HepG2 (cell line): Measurements from ENCODE around the gene MEF2B.

ENCODE experiments used
- ELF4 ChIP-seq: sonication (generic); formaldehyde crosslinking; IDR thresholded peaks from 2 replicates; pipeline ENCODE4 v1.5.0; 2020; ENCODE audit warnings: missing genetic modification reagents, mild to moderate bottlenecking, moderate library complexity, borderline replicate concordance
- POLR2A ChIP-seq, 2 experiments: IDR thresholded peaks; 2 replicates each; pipeline ENCODE4 v1.6.1; 2011; ENCODE audit warnings: low read depth in 2 of 2, low read length in 2 of 2, mild to moderate bottlenecking in 1 of 2, moderate library complexity in 1 of 2; ENCODE audit not compliant: insufficient read depth in 1 of 2
- POLR2AphosphoS5 ChIP-seq: IDR thresholded peaks from 2 replicates; pipeline ENCODE4 v1.6.1; 2012; ENCODE audit warnings: low read depth, low read length
- RFX5 ChIP-seq: IDR thresholded peaks from 2 replicates; pipeline ENCODE4 v1.6.1; 2011; ENCODE audit warnings: low read depth, low read length, improper control_type of control experiment
- ZBTB21 ChIP-seq: sonication (generic); formaldehyde crosslinking; IDR thresholded peaks from 2 replicates; pipeline ENCODE4 v1.4.0; 2020; ENCODE audit warnings: missing genetic modification reagents
- ZKSCAN1 ChIP-seq: fragments of 150-350 bp; IDR thresholded peaks from 2 replicates; pipeline ENCODE4 v1.6.1; 2014; ENCODE audit warnings: low read length
- ZMAT3 ChIP-seq: sonication (generic); formaldehyde crosslinking; conservative IDR thresholded peaks from 2 replicates; pipeline ENCODE4 v1.7.0; 2021; ENCODE audit warnings: missing genetic modification reagents
- ZNF546 ChIP-seq: sonication (generic); formaldehyde crosslinking; conservative IDR thresholded peaks from 2 replicates; pipeline ENCODE4 v1.8.1; 2023; ENCODE audit warnings: mild to moderate bottlenecking, missing genetic modification reagents
- ZNF75D ChIP-seq: sonication (generic); formaldehyde crosslinking; IDR thresholded peaks from 2 replicates; pipeline ENCODE4 v1.8.1; 2023; ENCODE audit warnings: missing genetic modification reagents, mild to moderate bottlenecking, borderline replicate concordance
- TF ChIP-seq, protein P1 (sequence below): sonication (generic); formaldehyde crosslinking; IDR thresholded peaks from 2 replicates; pipeline ENCODE4 v1.4.0; 2020; ENCODE audit warnings: missing genetic modification reagents

GRCh38 chr19:19181488-19181998 is 11.5 kb upstream of the MEF2B start:
- no peak for TF ChIP-seq POLR2A (IDR thresholded peaks at IDR 0.05; ENCODE audit: insufficient read depth in 1 of 2, low read depth in 2 of 2, low read length in 2 of 2)
- TF ChIP-seq ZNF75D (CRISPR knock-in tag) = no peak
- TF ChIP-seq, protein P1, sequence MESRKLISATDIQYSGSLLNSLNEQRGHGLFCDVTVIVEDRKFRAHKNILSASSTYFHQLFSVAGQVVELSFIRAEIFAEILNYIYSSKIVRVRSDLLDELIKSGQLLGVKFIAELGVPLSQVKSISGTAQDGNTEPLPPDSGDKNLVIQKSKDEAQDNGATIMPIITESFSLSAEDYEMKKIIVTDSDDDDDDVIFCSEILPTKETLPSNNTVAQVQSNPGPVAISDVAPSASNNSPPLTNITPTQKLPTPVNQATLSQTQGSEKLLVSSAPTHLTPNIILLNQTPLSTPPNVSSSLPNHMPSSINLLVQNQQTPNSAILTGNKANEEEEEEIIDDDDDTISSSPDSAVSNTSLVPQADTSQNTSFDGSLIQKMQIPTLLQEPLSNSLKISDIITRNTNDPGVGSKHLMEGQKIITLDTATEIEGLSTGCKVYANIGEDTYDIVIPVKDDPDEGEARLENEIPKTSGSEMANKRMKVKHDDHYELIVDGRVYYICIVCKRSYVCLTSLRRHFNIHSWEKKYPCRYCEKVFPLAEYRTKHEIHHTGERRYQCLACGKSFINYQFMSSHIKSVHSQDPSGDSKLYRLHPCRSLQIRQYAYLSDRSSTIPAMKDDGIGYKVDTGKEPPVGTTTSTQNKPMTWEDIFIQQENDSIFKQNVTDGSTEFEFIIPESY (CRISPR knock-in tag) = no peak
- no peak for TF ChIP-seq ZKSCAN1
- no peak for TF ChIP-seq RFX5
- no peak for TF ChIP-seq ZMAT3
- no peak for TF ChIP-seq ZNF546
- no peak for TF ChIP-seq ELF4 (CRISPR knock-in tag)
- no peak for TF ChIP-seq POLR2AphosphoS5
- TF ChIP-seq ZBTB21 (CRISPR knock-in tag) = no peak
